HEK293 (cell line): ENCODE measurements around the gene NPIPB2.

Experiments
- CTCF ChIA-PET: fragments of 350-600 bp; formaldehyde crosslinking; extraction: SDS; loops from one replicate; lab custom pipeline; 2021; ENCODE audit warnings: antibody characterized with exemption; lab: Yijun Ruan, JAX
- POLR2A ChIA-PET: fragments of 300-600 bp; formaldehyde crosslinking; extraction: SDS; loops from one replicate; lab custom pipeline; 2020; ENCODE audit warnings: antibody characterized with exemption, inconsistent platforms; lab: Yijun Ruan, JAX
- H3K27ac ChIP-seq: fragments of 200-500 bp; sonication (Bioruptor generic); 2 replicates; pipeline ENCODE4 v1.5.1; 2014; ENCODE audit warnings: low read depth, low read length, control low read depth, inconsistent platforms; ENCODE audit errors: extremely low read depth
- H3K36me3 ChIP-seq, 2 experiments: fragments of 200-500 bp in 1 of 2; sonication (Bioruptor generic) in 1 of 2; 1 replicate in 1 of 2; 2 replicates in 1 of 2; pipeline ENCODE4 v1.5.1; 2014 to 2017; ENCODE audit warnings: inconsistent platforms in 2 of 2, low read length in 2 of 2; ENCODE audit not compliant: control insufficient read depth in 2 of 2, insufficient read depth in 1 of 2
- H3K4me1 ChIP-seq: fragments of 200-500 bp; sonication (Bioruptor generic); 2 replicates; pipeline ENCODE4 v1.5.1; 2014; ENCODE audit warnings: mild to moderate bottlenecking, low read length, inconsistent platforms; ENCODE audit not compliant: control insufficient read depth, insufficient read depth
- H3K4me3 ChIP-seq: 2 replicates; pipeline ENCODE4 v1.5.1; 2011; ENCODE audit warnings: low read depth, mild to moderate bottlenecking, control low read depth, low read length, moderate library complexity
- H3K9me3 ChIP-seq: fragments of 200-500 bp; sonication (Bioruptor generic); 2 replicates; pipeline ENCODE4 v1.5.1; 2014; ENCODE audit warnings: low read depth, low read length, inconsistent platforms; ENCODE audit not compliant: control insufficient read depth, insufficient read depth
- ELK4 ChIP-seq: IDR thresholded peaks from 2 replicates; pipeline ENCODE4 v1.6.1; 2011; ENCODE audit warnings: mild to moderate bottlenecking, low read depth, low read length, borderline replicate concordance
- GFI1B ChIP-seq: fragments of 450-650 bp; formaldehyde crosslinking; IDR thresholded peaks from 2 replicates; pipeline ENCODE4 v1.5.1; 2016; ENCODE audit warnings: missing biosample characterization, missing genetic modification characterization
- PRDM10 ChIP-seq: fragments of 450-650 bp; formaldehyde crosslinking; IDR thresholded peaks from 2 replicates; pipeline ENCODE4 v1.5.1; 2016; ENCODE audit warnings: missing biosample characterization, missing genetic modification characterization
- PRDM2 ChIP-seq: fragments of 450-650 bp; formaldehyde crosslinking; IDR thresholded peaks from 2 replicates; pipeline ENCODE4 v1.5.1; 2016; ENCODE audit warnings: missing biosample characterization, missing genetic modification characterization, borderline replicate concordance
- SALL2 ChIP-seq: fragments of 450-650 bp; formaldehyde crosslinking; IDR thresholded peaks from 2 replicates; pipeline ENCODE4 v1.5.0; 2017; ENCODE audit warnings: missing biosample characterization, mild to moderate bottlenecking, missing genetic modification characterization, borderline replicate concordance
- YY1 ChIP-seq: fragments of 450-650 bp; formaldehyde crosslinking; IDR thresholded peaks from 2 replicates; pipeline ENCODE4 v1.5.1; 2018; ENCODE audit warnings: missing biosample characterization, missing genetic modification characterization
- ZBTB21 ChIP-seq: fragments of 450-650 bp; formaldehyde crosslinking; IDR thresholded peaks from 2 replicates; pipeline ENCODE4 v1.5.1; 2017; ENCODE audit warnings: missing biosample characterization, missing genetic modification characterization
- ZEB2 ChIP-seq: fragments of 450-650 bp; formaldehyde crosslinking; IDR thresholded peaks from 2 replicates; pipeline ENCODE4 v1.5.1; 2016; ENCODE audit warnings: missing biosample characterization, missing genetic modification characterization
- ZFP3 ChIP-seq: fragments of 450-650 bp; formaldehyde crosslinking; IDR thresholded peaks from 2 replicates; pipeline ENCODE4 v1.5.1; 2016; ENCODE audit warnings: low read depth, missing biosample characterization, missing genetic modification characterization
- ZNF202 ChIP-seq: fragments of 450-650 bp; formaldehyde crosslinking; IDR thresholded peaks from 2 replicates; pipeline ENCODE4 v1.5.1; 2016; ENCODE audit warnings: missing biosample characterization, missing genetic modification characterization, borderline replicate concordance
- ZNF223 ChIP-seq: fragments of 450-650 bp; formaldehyde crosslinking; IDR thresholded peaks from 2 replicates; pipeline ENCODE4 v1.5.1; 2016; ENCODE audit warnings: missing biosample characterization, missing genetic modification characterization
- ZNF248 ChIP-seq: fragments of 450-650 bp; formaldehyde crosslinking; IDR thresholded peaks from 2 replicates; pipeline ENCODE4 v1.5.1; 2017; ENCODE audit warnings: missing biosample characterization, missing genetic modification characterization
- ZNF341 ChIP-seq: fragments of 450-650 bp; formaldehyde crosslinking; IDR thresholded peaks from 2 replicates; pipeline ENCODE4; 2016; ENCODE audit warnings: low read depth, missing biosample characterization, missing genetic modification characterization
- ZNF398 ChIP-seq: fragments of 450-650 bp; formaldehyde crosslinking; IDR thresholded peaks from 2 replicates; pipeline ENCODE4 v1.5.1; 2017; ENCODE audit warnings: missing biosample characterization, missing genetic modification characterization
- ZNF514 ChIP-seq: fragments of 450-650 bp; formaldehyde crosslinking; IDR thresholded peaks from 2 replicates; pipeline ENCODE4 v1.5.1; 2016; ENCODE audit warnings: missing biosample characterization, missing genetic modification characterization
- ZNF560 ChIP-seq: fragments of 450-650 bp; formaldehyde crosslinking; IDR thresholded peaks from 2 replicates; pipeline ENCODE4 v1.5.1; 2017; ENCODE audit warnings: missing biosample characterization, missing genetic modification characterization, borderline replicate concordance
- ZNF571 ChIP-seq: fragments of 450-650 bp; formaldehyde crosslinking; IDR thresholded peaks from 2 replicates; pipeline ENCODE4 v1.5.0; 2017; ENCODE audit warnings: missing biosample characterization, missing genetic modification characterization
- ZNF624 ChIP-seq: fragments of 450-650 bp; formaldehyde crosslinking; IDR thresholded peaks from 2 replicates; pipeline ENCODE4 v1.5.1; 2017; ENCODE audit warnings: missing biosample characterization, missing genetic modification characterization
- ZNF677 ChIP-seq: fragments of 450-650 bp; IDR thresholded peaks from 2 replicates; pipeline ENCODE4 v1.5.0; 2018; ENCODE audit warnings: missing biosample characterization, mild to moderate bottlenecking, missing genetic modification characterization, moderate library complexity
- ZSCAN18 ChIP-seq: fragments of 450-650 bp; formaldehyde crosslinking; IDR thresholded peaks from 2 replicates; pipeline ENCODE4 v1.5.1; 2016; ENCODE audit warnings: missing biosample characterization, missing genetic modification characterization

NPIPB2 gene

GRCh38 chr16:11967195-11967911, 25.5 kb upstream of the NPIPB2 start (continued):
- TF ChIP-seq PRDM10 (tag by site-specific recombination) (no peak), ZBTB21 (tag by site-specific recombination) (no peak), ZNF571 (no peak)

- no peaks in the 10 kb centered on the region for H3K36me3 ChIP-seq
- TF ChIP-seq ZNF398 (tag by site-specific recombination) (no peak), YY1 (tag by site-specific recombination) (no peak), GFI1B (tag by site-specific recombination) (no peak), ZNF514 (no peak), ZNF223 (tag by site-specific recombination) (no peak), ELK4 (no peak), ZSCAN18 (no peak), ZNF560 (tag by site-specific recombination) (no peak), ZNF341 (no peak), ZNF624 (tag by site-specific recombination) (no peak), ZNF202 (tag by site-specific recombination) (no peak), PRDM2 (tag by site-specific recombination) (no peak), ZFP3 (tag by site-specific recombination) (no peak), SALL2 (tag by site-specific recombination) (no peak), ZNF677 (tag by site-specific recombination) (no peak), ZNF248 (tag by site-specific recombination) (no peak), ZEB2 (tag by site-specific recombination) (no peak)
- no peaks in the 10 kb centered on the region for H3K4me1 ChIP-seq
- no peak overlapping the region for H3K27ac ChIP-seq
- ChIA-PET CTCF (interaction anchor here (0.6 kb wide), 1 partner anchor 181 kb away, joined by 3 read pairs; no protein-coding TSS in a partner anchor), POLR2A (interaction anchor here (1.1 kb wide), 1 partner anchor 11 kb away, joined by 4 read pairs; the partner anchor contains the start of gene SNX29)
- no peaks in the 10 kb centered on the region for H3K9me3 ChIP-seq
- no peak overlapping the region for H3K4me3 ChIP-seq
These were observed 24.3 kb upstream of the NPIPB2 start for GRCh38 chr16:11966173-11966572.
